Adrenal gland (tissue), 5 donors: ENCODE results near the gene GATAD2B.

ENCODE experiments used
- CTCF ChIP-seq, 6 experiments: fragments of 450-650 bp in 4 of 6; fragments of 200-600 bp in 2 of 6; sonication (generic) in 1 of 6; IDR thresholded peaks; 1 replicate in 5 of 6; 2 replicates in 1 of 6; pipeline versions ENCODE4 v1.5.1 to v1.8.0; 2016 to 2021; ENCODE audit warnings: antibody characterized with exemption in 6 of 6, mild to moderate bottlenecking in 2 of 6, moderate library complexity in 1 of 6
- POLR2A ChIP-seq, 2 donors: fragments of 450-650 bp; IDR thresholded peaks; one replicate each; pipeline ENCODE4 v1.6.1; 2017; ENCODE audit warnings: antibody characterized with exemption in 2 of 2, mild to moderate bottlenecking in 2 of 2, moderate library complexity in 1 of 2
- donor health status: DM: no; HTN: no; CAD: no.

GRCh38 chr1:153804112-153804511 is 118.7 kb downstream of the GATAD2B start:
- TF ChIP-seq CTCF (IDR thresholded peaks at IDR 0.05) = no peak
- TF ChIP-seq POLR2A (IDR thresholded peaks at IDR 0.05) = no peak
